Fibroblast of mammary gland (primary cell): ENCODE data around the gene RPUSD1.

ENCODE experiments used
- DNase-seq: peaks from one replicate; pipeline ENCODE4 v3.0.0-alpha.2; 2010; ENCODE audit warnings: low read depth
- H3K4me3 ChIP-seq: 2 replicates; pipeline ENCODE4 v1.5.1; 2011; ENCODE audit warnings: low read depth, mild to moderate bottlenecking, low read length, moderate library complexity; ENCODE audit not compliant: control insufficient read depth
- TF ChIP-seq, protein P1 (sequence below): conservative IDR thresholded peaks from 2 replicates; pipeline ENCODE4 v1.5.1; 2011; ENCODE audit warnings: low read depth, low read length, inconsistent platforms; ENCODE audit not compliant: control insufficient read depth, insufficient read depth

Gene RPUSD1

DNA sequence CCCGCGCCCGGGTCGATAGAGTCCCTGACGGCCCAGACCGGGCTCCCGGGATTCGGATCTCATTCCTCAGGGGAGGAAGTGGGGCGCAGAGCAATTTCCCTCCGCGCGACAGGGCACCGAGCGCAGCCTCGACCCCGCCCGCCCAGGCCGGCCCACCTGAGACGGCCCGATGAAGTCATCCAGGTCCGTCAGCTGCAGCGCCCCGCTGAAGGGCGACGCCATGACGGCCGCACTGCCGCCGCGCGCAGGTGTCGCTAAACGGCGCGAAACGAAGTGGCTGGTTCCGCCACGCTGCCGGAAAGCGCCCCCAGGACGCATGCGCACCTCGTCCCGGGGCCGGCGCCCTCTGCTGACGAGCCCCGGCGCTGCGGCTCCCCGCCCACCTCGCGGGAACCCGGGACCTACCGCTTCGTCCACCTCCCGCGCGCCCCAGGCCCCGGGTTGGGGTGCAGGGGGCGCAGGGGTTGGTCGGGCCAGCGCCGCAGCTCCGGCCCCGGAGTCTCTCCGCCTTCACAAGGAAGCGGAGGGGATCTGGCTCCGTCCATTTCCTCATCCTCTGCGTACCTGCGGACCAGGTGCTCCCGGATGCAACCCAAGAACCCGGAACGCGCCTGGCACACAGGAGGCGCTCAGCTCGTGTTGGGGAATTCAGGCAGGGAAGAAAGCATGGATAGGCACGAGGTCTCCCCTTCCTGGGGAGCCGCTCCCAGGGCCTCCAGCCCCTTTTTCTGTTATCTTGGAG lies 47.2 kb downstream of the RPUSD1 start, which contains the start of gene CIAO3:
Gene CIAO3, minus strand, starts transcription at position 234 of the 742 bp plus-strand sequence. Its CDS starts 12 bp downstream, at position 222.
- peak within 1 kb of the TSS; percentile 63 for H3K4me3 ChIP-seq
- peak; percentile 85 for DNase-seq
- TF ChIP-seq, protein P1, sequence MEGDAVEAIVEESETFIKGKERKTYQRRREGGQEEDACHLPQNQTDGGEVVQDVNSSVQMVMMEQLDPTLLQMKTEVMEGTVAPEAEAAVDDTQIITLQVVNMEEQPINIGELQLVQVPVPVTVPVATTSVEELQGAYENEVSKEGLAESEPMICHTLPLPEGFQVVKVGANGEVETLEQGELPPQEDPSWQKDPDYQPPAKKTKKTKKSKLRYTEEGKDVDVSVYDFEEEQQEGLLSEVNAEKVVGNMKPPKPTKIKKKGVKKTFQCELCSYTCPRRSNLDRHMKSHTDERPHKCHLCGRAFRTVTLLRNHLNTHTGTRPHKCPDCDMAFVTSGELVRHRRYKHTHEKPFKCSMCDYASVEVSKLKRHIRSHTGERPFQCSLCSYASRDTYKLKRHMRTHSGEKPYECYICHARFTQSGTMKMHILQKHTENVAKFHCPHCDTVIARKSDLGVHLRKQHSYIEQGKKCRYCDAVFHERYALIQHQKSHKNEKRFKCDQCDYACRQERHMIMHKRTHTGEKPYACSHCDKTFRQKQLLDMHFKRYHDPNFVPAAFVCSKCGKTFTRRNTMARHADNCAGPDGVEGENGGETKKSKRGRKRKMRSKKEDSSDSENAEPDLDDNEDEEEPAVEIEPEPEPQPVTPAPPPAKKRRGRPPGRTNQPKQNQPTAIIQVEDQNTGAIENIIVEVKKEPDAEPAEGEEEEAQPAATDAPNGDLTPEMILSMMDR = no peak

GRCh38 chr16:740459-740763 lies 47.8 kb downstream of the RPUSD1 start:
- peak overlapping the region; percentile 63 for H3K4me3 ChIP-seq
- TF ChIP-seq, protein P1 = no peak
- no peak for DNase-seq

DNA sequence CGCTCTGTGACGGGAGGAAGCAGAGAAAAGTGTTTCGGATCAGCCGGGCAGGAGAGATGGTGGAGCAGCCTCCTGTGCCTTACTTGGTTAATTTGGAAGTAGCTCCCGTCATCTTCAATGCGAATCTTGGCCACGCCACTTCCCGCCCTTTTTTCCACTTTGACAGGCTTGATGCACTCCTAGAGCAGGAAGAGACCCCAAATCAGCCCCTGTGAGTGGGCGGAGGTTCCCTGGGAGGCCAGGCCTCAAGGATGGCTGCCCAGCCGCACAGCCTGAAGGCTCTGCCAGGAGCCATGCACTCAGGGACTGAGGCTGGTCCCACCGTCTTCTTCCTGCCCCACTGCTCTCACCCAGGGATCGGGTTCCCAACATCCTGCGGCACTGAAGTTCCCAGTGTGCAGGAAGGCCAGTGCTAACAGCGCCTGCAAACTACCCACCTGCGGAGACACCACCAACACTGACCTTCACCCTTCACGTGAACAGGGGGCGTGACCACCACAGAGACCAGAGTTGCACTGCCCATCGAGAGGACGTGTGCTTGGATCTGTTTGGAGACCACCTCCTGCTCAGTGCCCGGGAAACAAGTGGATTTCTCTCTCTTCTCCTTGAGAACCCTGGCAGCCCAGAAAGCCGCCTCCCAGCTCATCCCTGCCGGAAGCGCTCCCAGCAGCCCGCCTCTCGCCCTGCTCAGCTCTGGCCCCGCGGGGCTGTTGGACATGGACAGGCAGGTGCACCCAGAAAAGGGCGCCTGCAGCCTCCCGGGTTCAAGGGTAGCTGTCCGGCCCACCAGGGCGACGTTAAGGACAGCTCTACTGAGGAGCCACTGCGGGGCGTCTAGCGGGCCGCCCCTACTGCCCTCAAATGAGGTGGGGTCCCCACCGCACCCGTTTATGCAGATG lies 48.4 kb downstream of the RPUSD1 start:
- TF ChIP-seq, protein P1 = no peak

DNA sequence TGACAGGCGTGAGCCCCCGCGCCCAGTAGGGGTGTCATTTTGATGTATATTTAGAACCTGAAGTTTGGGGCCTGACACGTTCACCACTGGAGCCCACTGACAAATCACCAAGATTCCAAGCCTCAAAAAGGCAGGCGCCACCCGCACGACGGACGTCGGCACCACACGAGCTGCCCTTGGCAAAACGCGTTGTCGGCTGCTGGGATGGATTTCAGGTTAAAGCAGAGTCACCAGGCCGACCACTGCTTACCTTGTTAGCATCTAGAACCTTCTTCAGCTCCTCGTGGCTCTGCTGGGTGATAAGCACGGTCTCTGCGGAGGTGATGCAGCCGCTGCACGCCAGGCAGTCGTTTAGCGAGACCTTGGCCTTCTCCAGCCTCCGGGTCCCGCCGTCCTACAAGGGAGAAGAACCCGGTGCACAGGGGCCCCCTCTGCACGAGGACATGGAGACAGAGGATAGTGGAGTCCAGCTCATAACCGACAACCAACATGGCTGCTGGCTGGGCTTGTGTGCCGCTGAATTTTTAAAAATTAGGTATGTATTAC lies 51.2 kb downstream of the RPUSD1 start:
- no peak overlapping the region for H3K4me3 ChIP-seq
- TF ChIP-seq, protein P1 = no peak
- no peak for DNase-seq

More for the DNA sequence above, 48.4 kb downstream of the RPUSD1 start:
- H3K4me3 ChIP-seq = peak overlapping the region; percentile 63
- DNase-seq = no peak

GRCh38 chr16:735982-736453 lies 52.2 kb downstream of the RPUSD1 start:
- no peak overlapping the region for H3K4me3 ChIP-seq
- TF ChIP-seq, protein P1 = no peak
- no peak for DNase-seq

DNA sequence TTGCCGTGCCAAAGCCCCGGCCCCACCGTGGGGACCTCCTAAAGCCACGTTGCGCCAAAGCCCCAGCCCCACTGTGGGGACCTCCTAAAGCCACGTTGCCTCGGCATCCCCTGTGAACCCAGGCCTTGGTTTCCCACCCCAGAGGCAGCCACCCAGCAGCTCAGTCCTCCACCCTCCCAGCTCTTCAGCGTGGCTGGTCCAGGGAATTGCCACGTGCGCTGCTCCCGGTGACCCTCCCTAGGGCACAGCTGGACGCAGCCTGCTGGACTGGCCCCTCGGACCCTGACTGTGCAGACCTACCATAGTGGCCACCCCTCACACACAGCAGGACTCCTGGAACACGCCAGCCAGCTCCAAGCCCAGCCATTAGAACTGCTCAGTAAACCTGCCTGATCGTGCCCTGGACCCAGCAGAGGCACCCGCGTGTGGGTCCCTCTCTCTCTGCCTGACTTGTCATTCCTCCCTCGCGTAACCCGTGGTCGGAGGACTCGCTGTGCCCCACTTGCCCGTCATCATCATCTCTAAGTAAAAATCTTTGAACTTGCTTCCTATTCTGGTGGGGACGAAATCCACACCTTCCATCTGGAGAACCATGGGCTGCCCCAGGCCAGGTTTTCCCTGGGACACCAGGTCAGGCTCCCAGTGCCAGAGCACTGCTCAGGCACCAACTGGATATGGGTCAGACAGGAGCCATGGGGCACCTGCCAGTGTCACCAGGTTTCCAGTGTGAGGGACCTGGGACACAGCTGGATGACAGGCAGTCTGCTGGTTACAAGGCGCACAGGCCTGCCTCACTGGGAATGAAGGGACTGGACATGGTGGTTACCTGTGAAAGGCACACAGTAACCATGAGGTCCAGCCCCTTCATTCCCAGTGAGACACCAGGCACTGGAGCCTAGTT lies 53.0 kb downstream of the RPUSD1 start:
- no peak for DNase-seq
- TF ChIP-seq, protein P1 = no peak
- no peak overlapping the region for H3K4me3 ChIP-seq
